HG03039 (cell line): Measurements from ENCODE around the gene ADAMTSL5.
"Not testable (repeated sequence)": the region's sequence is repeated elsewhere in the genome, so short reads cannot be mapped to it uniquely, and the experiment has no call there.

Experiments used
- ATAC-seq: cut with Tn5 transposase; IDR thresholded peaks from one replicate; pipeline ENCODE4 v1.9.1; 2021; ENCODE audit warnings: mild to moderate bottlenecking, moderate library complexity; ENCODE audit not compliant: unreplicated experiment

The ADAMTSL5 gene

GRCh38 chr19:1514295-1514661 is 1.5 kb upstream of the ADAMTSL5 start:
- no peak for ATAC-seq

DNA sequence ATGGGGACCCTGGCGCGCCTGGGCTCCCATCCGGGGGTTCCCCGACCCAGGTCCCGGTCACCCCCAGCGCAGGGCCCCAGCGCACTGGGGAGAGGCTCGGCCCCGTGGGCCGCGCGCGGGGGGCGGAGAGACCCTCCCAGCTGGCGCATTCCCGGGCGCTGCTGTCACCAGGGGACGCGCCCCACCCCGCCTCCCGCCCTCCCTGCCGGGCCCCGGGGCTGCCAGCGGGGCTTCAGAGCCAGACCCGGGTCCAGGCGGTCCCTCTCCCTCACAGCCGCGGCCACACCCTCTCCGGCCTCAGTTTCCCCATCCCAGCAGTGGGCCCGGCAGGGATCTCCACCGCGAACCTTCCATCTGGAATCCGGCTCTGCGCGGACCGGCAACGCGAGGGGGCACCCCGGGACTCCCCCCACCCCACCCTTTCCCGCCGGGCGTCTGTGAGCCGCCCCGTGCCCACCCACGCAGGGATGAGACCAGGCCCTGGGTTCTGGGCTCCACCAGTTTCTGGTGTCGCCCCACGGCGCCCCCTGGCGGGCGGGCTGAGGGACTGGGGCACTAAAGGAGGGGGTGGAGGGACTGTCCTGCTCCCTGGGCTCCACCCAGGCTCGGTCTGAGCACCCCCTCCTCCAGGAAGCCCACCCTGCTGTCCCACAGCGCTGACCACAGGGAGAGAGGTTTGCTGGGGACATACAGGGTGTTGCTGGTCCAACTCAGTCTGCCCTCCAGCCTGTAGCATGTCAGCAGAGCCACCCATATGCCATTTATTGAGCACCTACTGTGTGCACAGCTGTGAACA is 878 bp upstream of the ADAMTSL5 start:
- ATAC-seq: no peak

DNA sequence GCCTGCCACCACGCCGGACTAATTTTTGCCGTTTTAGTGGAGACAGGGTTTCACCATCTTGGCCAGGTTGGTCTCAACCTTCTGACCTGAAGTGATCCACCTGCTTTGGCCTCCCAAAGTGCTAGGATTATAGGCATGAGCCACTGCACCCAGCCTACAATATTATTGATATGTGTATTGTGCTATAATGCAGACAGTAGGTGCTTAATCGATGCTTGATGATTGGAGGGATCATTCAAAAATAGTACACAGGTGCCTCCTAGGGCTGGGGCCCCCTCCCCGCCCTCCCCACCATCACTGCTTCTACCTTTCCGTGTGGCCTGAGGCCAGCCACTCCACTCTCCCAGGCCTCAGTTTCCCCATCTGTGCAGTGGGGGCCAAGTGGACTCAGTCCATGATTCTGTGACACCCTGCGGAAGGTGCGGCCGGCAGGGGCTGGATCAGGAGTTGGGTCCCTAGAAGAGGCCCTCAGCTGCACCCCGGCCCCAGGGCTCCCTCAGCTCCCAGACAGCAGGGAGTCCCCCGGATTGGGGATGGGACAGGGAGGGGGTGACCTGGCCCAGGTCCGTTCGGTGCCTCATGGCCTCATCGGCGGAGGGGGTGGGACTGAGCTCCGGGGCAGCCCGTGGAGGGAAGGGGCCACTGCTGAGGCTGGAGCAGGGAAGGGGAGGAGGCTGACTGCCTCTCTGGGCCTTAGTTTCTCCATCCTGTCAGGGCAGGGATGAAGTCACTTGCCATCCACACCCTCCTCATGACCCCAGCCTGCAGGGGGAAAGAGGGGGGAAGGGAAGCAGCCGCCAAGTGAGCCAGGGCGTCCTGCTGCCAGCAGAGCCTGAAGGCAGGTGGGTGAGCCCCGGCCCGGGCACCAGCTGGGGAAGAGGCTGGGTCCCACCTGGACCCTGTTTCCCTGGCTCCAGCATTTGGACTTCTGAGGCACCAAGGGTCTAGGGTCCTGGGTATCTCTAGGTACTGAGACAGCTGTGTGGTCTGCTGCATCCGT is 1.2 kb downstream of the ADAMTSL5 start:
- ATAC-seq: no peak

- no peak for ATAC-seq
Observed at GRCh38 chr19:1510807-1511206, 2.0 kb downstream of the ADAMTSL5 start.

DNA sequence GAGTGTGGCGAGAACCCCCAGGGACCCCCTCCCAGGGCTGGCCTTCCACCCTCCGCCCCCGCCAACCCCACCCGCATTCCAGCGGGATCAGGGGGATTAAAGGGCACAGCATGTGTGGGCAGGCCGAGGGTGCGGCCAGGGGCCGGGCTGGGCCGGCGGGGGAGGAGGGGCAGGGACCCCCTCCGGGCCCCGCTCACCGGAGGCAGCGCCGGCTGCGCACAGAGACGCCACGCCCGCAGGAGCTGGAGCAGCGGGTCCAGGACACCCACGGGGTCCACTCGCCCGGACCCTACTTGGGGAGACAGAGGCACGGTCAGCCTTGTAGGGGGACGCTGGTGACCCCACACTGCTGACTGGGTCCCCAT is 2.4 kb downstream of the ADAMTSL5 start:
- ATAC-seq: no peak

GRCh38 chr19:1509602-1510441 is 3.0 kb downstream of the ADAMTSL5 start:
- no peak for ATAC-seq

- ATAC-seq: no peak
Observed at GRCh38 chr19:1508507-1508856, 4.3 kb downstream of the ADAMTSL5 start.

- no peak for ATAC-seq
Observed at GRCh38 chr19:1507763-1508506, 4.9 kb downstream of the ADAMTSL5 start.

GRCh38 chr19:1507192-1507660 is 5.6 kb downstream of the ADAMTSL5 start:
- ATAC-seq: no peak

GRCh38 chr19:1505991-1506881 is 6.6 kb downstream of the ADAMTSL5 start:
- ATAC-seq: no peak

- ATAC-seq: no peak
Observed at GRCh38 chr19:1505012-1505411, 7.8 kb downstream of the ADAMTSL5 start.

DNA sequence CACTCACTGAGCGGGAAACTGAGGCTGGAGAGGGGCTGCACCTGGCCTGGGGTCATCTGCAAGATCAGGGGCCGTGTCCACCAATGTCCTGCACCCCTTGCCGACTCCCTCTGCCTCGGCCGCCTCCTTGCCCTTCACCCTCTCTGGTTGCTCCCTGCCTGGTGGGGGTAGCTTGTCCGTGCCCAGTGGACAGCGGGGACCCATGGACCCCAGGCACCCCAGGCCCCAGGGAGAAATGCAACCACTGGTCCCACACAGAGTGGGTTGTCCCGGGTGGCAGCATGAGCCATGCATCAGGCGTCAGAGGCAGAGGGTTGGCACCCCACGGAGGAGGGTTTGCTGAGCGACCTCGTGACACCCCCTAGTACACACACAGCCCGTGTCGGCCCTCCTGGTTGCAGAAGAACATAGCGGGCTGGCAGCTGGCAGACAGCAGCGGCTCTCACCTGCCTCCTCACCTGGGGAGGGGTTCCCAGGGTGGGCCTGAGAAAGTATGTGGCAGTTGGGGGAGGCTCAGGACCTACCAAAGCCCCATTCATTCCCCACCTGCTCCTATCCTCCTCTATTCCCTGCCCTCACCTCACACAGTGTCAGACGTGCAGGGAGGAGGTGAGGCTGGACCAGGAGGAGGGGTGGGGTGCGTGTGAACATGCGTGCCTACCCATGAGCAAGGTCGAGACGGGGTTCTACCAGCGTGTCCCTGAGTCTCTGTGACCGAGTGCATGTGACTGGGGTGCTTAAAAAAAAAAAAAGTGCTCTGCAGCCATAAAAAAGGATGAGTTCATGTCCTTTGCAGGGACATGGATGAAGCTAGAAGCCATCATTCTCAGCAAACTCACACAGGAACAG is 8.7 kb downstream of the ADAMTSL5 start:
- ATAC-seq: no peak

GRCh38 chr19:1503089-1503924 is 9.5 kb downstream of the ADAMTSL5 start:
- ATAC-seq: no peak

DNA sequence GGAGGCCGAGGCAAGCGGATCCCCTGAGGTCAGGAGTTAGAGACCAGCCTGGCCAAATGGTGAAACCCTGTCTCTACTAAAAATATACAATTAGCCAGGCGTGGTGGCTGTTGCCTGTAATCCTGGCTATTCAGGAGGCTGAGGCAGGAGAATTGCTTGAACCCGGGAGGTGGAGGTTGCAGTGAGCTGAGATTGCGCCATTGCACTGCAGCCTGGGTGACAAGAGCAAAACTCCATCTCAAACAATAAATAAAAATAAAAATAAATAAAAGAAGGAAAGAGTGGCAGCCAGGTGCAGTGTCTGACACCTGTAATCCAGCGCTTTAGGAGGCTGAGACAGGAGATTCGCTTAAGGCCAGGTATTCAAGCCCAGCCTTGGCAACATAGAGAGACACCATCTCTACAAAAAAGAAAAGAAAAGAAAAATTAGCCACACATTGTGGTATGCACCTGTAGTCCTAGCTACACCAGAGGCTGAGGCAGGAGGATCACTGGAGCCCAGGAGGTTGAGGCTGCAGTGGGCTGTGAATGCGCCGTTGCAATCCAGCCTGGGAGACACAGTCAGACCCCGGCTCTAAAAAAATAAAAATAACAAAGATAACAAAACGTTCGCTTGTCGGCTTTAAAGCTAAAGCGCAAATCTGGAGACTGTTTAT is 10.3 kb downstream of the ADAMTSL5 start:
- no peak for ATAC-seq

DNA sequence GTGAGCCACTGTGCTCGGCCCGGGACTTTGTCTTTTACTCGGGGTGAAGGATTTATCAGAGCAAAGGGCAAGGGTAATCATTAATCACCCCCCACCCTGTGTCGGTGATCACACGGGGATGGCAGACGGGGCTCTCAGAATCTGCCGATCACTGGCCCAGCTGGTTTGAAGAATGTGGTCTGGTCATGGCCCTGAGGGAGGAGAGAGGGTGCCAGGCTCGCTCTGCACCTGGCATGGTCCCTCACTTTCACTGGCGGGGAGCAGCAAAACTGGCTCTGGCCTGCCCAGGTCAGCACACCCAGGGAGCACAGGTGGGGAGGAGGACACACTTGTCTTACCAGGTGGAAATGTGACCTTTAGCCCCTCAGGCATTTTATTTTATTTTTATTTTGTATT is 11.6 kb downstream of the ADAMTSL5 start:
- no peak for ATAC-seq

GRCh38 chr19:1499231-1499630 is 13.6 kb downstream of the ADAMTSL5 start:
- not testable (repeated sequence) for ATAC-seq
